Pons (tissue), 1 donor: ENCODE data around the gene DLX4.

ENCODE experiments used
- DNase-seq: peaks from one replicate; pipeline ENCODE4 v3.0.0-alpha.2; 2016; ENCODE audit warnings: low spot score

The DLX4 gene

DNA sequence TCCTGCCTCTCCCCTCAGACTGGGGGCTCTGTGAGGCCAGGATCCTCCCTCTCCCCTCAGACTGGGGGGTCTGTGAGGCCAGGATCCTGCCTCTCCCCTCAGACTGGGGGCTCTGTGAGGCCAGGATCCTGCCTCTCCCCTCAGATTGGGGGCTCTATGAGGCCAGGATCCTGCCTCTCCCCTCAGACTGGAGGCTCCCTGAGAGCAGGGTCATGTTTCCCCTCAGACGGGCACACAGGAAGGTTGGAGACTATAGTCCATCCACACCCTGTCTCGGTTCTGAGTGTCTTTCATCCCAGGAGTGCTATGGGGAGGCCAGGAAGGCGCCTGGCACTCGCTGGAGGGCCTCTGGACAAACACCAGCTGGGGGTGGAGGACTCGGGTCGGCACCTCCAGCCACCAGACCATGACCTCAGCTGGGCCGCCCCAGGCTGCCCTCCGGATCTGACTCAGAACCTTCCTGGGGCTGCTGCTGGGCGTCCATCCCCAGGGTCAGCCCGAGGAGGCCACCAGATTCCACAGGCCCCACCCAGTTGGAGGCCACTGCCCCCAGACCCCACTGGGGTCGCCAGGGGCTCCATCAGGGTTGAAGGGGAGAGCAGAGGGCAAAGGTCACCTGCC lies 21.9 kb upstream of the DLX4 start:
- no peak for DNase-seq

DNA sequence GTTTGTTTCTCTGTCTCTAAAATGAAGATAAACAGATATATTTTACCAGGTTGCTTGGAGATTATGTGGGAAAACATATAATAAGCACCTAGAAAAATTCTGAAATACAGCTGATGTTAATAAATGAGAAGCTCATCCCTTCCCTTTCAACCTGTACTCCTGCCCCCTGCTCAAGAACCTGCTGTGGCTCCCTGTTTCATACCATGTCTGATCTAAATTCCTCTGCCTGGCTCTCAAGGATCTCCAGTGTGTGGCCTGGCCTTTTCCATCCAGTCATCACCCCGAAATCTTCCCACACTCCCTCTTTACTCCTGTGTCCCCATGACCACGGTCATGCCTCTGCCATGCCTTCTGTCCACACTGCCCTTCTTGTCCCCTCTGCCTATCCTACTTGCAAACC lies 19.4 kb upstream of the DLX4 start:
- DNase-seq = no peak

DNA sequence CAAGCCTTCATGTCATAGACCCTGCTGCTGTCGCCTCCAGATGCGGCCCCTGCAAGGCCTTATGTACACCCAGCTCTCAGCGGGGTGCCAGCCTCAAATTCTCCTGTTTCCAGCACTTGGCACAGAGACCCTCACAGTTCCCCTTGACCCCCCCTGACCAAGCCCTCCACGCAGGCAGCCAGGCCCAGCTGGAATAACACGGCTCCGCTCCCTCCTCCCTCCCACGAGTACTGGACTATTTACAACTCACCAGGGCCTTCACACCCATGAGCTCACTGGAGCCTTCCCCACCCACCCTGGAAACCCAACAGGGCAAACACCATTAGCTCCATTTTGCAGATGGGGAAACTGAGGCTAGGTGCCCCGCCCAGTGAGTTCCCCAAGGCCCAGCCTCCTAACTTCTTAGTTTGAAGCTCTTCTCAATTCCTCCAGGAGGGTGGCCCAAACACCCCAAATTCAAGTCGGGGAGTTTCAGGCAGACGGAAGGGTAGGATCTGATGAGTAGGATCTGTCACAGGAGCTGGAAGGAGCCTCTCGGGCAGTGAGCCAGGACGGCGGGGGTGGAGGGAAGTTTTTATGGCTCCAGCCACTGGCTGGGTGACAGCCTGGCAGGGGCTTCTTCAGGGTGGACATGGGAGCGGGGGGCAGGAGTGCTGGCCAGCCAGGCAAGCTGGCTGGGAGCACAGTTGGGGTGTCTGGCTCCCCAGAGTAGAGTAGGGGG lies 17.5 kb upstream of the DLX4 start:
- DNase-seq = no peak

DNA sequence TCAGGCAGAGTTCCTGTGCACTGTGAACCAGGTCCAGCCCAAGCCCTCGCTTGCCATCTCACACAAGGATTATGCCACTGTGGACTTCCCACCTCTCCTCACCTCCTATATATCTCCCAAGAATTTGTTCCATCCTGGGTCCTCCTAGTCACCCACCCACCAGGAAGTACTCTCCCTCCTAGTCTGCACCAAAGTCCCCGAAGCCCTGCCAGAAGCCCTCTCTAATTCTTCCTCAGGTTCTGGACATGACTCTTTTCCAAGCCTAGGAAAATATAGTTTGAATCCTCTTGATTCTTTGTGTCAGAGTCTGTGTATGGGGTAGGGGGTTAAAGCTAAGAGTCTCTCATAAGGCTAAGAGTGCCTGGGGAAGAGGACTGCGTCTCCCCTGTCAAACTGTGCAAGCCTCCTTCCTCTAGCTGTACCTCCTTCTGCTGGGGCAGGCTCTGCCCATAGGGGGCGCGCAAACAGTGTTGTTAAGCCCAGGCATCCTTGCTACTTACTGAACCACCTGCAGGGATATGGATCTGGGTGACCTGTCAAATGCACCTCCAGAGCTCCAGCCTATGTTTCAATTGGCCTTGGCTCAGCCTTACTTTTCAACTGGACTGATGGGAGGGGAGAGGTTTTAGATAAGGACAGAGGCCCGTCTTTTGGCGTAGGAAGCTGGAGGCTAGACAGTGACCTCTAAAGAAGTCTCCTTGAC lies 16.6 kb upstream of the DLX4 start:
- peak; percentile 33 for DNase-seq

DNA sequence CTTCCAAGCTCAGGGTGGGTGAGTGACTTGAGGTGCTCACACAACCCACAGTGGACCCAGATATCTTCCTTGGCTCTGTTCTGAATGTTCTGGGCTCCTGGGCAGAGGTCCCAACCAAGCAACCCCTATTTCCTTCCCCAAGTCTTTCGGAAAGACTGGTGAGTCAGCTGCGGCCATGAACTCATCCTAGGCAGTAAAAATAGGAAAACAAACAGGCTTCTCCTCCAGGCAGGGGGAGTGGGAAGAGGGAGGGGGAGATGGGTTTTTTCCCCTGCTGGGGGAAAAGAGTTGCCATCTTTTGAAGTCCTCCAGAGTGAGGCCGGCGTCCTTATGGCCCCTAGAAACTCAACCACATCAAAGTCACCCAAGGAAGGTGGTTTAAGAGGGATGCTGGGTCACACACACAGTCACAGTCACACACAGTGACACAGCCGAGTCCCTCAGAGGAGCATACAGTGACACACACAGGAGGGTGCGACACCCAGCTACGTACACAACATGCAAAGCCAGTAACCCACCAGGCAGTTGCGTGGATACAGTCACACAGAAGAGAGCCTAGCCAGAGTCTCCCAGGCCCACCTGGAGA lies 16.0 kb upstream of the DLX4 start:
- no peak for DNase-seq

DNA sequence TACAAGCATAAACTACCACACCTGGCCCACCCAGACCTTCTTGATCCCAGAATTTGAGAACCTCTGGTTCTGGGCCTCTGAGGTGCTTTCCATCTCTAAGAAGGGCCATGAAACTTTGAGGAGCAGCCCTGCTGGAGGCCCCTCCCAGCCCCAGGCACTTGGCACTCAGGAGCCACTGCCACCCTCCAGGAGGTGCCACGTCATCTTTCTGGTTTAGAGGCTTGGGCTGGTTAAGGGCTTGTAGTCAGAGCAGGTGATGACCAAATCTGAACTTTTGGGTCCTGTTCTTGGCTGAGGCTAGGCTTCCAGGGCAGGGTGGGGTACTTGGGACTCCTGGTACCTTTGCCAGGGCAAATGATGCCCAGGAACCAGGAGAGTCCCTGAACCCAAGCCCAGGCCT lies 13.8 kb upstream of the DLX4 start:
- DNase-seq = no peak

DNA sequence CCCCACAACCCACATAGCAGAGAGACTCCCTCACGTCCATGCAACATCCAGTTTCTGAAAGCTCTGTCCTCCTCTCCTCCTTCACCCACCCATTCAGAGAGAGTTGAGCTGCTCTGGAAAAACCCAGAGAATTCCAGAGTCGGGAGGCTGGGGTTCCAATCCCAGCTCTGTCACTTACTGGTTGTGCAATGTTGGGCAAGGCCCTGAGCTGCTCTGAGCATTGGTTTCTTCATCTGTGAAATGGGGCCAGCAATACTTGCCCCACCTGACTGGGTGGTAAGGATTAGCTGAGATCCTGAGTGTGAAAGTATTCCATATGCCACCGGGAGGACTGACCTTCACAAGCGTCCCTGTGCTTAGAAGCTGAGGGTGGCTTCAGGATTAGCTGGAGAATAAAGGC lies 12.2 kb upstream of the DLX4 start:
- no peak for DNase-seq

DNA sequence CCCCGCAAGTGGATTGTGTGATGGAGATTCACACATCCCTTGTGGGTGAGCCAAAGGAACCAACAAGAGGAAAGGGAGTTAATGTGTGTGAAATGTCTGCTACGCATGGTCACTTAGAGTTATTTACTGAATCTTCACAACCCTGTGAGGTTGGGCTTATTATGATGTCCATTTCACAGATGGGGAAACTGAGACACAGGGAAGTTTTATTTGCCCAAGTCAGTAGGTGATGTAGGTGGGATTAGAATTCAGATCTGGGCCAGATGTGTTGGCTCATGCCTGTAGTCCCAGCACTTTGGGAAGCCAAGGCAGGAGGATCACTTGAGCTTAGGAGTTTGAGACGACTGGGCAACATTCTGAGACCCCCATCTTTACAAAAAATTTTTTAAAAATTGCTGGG lies 11.6 kb upstream of the DLX4 start:
- no peak for DNase-seq

DNA sequence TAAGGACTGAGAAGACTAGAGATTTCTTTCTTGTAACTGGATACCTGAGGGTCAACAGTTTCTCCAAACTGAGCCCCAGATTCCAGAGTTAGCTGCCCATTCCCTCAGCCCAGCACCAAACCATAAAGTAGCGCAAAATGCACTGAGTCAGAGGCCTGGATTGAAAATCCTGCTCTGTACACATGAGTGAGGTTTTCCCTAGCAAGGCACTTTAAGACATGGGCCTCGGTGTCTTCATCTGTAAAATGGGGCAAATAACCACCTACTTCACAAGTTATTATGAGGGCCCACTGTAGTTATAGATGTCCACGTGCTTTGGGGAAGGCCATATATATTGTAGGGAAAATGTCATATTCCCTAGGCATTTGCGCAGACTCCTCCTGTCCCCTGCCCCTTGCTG lies 10.3 kb upstream of the DLX4 start:
- no peak for DNase-seq

DNA sequence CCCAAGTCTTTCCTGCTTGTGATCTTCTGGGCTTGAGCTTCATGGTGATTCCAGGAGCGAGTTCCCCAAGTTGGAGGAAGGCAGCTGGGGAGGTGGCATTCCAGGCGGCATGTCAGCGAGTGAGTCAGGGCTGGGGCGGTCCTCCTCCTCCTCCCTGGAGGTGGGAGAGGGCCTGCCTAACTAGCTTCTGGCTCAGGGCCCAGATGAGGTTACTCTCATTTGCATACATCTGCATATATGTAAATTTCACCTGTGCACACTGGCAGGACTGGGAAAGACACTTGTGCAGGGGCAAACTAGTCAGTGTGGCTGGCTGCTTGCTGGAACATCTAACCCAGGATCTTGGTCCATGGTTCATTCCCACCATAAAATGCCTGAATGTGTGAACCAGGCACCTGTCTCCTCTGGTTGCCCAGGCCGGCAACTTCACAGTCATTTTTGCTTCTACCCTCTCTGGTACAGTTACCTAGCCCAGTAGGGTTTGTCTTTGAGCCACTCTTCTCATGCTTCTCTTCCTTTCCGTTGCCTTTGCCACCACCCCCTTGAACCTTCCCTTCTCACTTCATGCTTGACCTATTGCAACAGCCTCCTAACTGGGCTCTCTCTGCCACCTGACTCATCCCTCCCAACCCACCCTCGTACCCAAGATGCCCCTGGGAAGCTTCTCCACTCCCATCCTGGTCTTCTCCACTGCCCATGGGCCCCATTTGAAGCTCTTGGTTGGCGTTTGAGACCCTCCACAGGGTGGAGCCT lies 9.6 kb upstream of the DLX4 start:
- no peak for DNase-seq

DNA sequence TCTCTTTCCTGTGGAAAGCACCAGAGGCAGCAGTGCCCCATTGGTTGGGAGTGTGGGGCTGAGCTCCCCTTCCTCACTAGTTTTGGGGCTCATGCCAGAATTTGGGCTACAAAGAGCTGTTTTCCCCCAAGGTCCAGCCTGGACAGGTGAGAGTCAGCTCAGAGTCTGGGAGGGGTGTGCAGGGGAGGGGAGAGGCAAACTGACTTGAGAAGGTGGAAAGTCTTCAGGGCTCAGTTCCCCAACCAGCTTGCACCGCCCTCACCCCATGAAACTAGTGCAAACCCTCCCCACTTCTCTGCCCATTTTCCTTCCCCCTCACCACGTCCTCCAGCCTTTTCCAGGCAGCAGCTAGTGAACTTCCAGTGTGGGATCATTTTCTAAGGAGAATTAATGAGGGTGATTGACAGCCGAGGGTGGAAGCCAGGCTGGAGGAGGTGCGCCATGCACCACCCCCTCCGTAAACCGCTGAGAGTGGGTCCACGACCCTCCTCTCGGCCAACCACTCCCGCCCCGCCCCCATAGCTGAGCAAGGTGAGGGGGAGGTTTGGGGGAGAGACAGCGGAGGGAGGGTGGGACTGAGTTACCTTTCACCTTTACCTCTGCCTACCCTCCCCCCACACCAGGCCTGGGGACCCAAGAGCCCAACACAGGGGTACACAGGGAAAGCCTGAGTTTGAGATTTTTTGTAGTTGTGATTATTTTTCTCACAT lies 6.2 kb upstream of the DLX4 start:
- DNase-seq = no peak

DNA sequence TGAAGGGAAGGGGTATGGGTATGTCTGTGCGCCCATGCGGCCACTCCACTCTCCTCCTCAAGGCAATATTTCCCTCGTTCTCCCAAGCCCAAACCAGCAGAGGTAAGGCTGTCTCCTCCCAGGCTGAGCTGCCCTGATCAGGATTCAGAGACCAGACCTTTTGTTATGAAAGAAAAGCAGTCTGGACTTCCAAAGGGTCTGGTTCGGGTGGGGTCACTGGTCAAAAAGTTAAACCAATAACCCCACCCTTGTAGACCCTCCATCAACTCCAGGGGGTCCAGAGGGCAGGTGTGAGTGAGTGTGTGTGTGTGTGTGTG lies 5.7 kb upstream of the DLX4 start:
- DNase-seq = no peak

DNA sequence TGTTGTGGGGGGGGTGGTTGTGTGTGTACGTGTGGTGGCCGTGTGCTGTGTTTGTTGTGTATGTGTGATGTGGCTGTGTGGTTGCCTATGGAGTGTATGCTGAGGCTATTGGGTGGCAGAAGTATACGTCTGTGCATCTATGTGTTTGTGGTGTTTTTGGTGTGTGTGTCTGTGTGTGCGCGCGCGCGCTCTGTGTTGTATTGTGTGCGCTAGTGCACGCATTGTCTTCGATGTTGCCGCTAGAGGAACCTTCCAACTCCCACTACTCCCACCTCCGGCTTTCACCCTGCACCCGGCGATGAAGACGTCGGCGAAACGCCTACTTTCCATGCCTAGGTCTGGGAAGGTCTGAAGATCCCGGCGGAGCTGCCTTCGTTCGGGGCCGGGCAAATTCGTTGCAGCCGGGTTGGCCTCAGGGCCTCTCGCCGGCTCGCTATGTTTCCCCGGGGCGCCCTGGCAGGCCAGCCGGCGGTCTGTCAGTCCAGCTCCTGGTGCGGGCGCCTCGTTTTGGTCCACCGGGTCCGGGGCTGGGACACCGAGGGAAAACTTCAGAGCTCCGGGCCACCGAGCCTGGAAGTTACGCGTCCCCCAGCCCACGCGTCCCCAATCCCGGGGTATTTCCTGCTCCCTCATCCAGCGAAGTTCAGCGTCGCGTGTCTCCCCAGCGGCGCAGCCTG lies 5.2 kb upstream of the DLX4 start:
- no peak for DNase-seq

DNA sequence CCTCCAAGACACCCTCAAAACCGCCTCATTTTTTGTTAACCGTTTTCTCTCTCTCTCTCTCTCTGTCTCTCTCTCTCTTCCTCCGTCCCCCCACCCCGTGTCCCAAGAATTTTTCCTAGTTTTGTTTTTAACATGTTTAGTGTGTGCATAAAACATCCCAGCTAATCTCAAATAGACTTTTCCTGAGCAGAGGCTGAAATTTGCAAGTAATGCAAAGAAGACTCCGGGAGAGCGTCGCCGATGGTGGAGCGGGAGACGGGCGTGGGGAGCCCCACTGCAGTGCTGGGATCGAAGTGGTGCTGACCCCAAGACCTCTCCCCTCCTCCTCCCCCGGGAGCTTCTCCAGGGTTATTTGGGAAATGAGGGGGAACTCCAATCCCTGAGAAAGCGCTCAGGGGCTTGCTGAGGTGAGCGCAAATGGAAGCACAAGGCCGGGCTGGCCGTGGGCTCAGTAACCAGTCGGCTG lies 4.7 kb upstream of the DLX4 start:
- no peak for DNase-seq

DNA sequence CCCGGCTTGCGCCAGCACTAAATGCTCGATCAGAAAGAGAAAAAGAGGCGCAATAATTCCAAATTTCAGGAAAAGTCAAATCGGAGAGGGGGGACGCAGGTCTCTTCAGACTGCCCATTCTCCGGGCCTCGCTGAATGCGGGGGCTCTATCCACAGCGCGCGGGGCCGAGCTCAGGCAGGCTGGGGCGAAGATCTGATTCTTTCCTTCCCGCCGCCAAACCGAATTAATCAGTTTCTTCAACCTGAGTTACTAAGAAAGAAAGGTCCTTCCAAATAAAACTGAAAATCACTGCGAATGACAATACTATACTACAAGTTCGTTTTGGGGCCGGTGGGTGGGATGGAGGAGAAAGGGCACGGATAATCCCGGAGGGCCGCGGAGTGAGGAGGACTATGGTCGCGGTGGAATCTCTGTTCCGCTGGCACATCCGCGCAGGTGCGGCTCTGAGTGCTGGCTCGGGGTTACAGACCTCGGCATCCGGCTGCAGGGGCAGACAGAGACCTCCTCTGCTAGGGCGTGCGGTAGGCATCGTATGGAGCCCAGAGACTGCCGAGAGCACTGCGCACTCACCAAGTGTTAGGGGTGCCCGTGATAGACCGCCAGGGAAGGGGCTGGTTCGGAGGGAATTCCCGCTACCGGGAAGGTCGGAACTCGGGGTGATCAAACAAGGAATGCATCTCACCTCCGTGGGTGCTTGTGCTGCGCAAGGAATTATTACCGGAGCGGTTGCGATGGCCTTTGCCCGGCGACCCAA lies 4.0 kb upstream of the DLX4 start:
- DNase-seq = no peak

DNA sequence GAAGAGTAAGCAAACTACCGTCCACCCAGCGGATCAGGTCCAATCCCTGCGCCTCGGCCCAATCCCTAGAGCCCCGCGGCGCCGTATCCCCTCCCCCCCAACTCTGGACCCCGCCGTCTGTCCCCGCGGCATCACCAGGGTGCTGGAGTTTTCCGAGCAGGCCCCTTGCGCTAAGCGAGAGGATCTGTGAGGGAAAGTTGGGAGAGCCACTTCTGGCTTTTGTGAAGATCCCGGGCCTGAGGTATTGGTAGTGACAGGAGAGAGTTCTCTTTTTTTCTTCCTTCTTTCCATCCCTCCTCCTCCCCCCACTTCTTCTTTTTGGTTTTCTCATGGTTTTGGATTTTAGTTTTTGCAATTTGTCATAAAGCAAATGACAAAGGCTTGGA lies 3.5 kb upstream of the DLX4 start:
- DNase-seq = no peak

DNA sequence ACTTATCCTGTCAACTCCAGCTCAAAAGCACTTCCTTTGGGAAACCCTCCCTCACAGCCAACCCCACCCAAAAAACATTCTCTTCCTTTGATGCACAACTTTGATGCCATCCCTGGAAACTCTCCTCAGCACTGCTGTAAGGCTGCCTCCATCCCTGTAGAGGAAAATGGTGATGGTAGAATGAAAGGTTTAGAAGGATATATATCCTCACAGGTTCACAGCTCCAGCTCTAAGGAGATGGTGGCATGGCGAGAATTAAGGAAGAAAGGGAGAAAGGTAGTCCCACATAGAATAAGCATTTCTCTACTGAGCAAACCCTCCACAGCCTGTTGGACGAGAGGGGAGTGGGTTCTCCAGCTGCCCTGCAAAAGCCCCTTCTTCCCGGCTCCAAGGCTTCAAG lies 2.2 kb upstream of the DLX4 start:
- DNase-seq = no peak

DNA sequence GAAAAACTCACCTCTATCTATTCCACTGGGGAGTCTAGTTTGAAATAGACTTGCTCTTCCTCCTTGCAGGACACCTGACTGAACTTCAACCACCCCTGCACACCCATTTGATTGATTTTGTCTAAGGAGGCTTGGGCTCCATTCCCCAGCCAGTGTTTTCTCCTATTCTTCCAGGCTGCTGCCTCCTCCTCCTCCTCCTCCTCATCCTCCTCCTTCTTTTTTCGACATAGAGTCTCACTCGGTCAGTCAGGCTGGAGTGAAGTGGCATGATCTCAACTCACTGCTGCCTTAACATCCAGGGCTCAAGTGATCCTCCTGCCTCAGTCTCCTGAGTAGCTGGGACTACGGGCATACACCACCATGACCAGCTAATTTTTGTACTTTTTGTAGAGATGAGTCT lies 1.8 kb upstream of the DLX4 start:
- no peak for DNase-seq

DNA sequence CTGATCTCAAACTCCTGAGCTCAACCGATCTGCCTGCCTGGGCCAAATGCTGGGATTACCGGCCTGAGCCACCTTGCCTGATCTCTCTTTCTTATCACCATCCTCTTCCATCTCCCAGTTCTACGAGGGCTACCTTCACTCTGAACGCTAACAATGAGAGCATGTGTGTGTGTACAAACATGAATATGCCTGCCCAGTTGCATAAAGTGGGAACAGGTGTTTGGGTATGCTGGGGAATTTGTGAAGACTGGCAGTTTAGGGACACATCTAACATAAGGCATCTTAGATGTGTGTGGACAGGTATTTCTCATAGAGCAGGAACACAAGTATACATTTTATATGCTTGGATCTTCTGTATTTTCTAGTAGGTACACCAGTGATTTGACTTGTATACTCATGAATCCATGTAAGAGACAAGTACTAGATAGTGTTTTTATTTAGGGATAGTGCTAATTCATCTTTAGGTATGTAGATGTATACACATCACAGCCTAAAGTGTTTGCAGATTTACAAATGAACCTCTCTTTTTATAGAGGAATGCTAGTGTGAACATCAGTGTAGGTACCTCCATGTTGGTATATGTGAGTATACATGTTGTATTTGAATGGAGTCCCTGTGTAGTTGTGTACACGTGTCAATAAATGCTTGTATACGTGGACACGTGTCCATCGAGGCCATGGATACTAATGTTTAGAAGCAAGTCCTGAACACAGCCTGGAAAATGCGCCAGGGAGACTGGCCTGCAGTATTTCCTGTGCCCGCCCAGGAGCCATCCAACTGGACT lies 1.2 kb upstream of the DLX4 start:
- no peak for DNase-seq
